ENCODE measurements around the gene SLITRK3.
"Not testable (repeated sequence)": the region's sequence is repeated elsewhere in the genome, so short reads cannot be mapped to it uniquely, and the experiment has no call there.

SLITRK3 gene

GRCh38 chr3:165159760-165160421 is 36.3 kb downstream of the SLITRK3 start:
- no peak overlapping the region for H3K4me3 ChIP-seq (ENCODE audit: low read depth, low read length)
- no peak for TF ChIP-seq CTCF (IDR thresholded peaks at IDR 0.05; ENCODE audit: insufficient read depth, low read depth, low read length, missing control alignments)
- no peak for DNase-seq (ENCODE audit: low read depth)

GRCh38 chr3:165158011-165158410 is 38.2 kb downstream of the SLITRK3 start:
- H3K4me3 ChIP-seq (ENCODE audit: low read depth, low read length) = no peak overlapping the region
- DNase-seq (ENCODE audit: low read depth) = no peak
- TF ChIP-seq CTCF (IDR thresholded peaks at IDR 0.05; ENCODE audit: insufficient read depth, low read depth, low read length, missing control alignments) = no peak

- TF ChIP-seq CTCF (IDR thresholded peaks at IDR 0.05; ENCODE audit: insufficient read depth, low read depth, low read length, missing control alignments) = no peak
- DNase-seq (ENCODE audit: low read depth) = no peak
- no peak overlapping the region for H3K4me3 ChIP-seq (ENCODE audit: low read depth, low read length)
Observed at GRCh38 chr3:165156757-165157420, 39.3 kb downstream of the SLITRK3 start.

- no peak for DNase-seq (ENCODE audit: low read depth)
- no peak overlapping the region for H3K4me3 ChIP-seq (ENCODE audit: low read depth, low read length)
- no peak for TF ChIP-seq CTCF (IDR thresholded peaks at IDR 0.05; ENCODE audit: insufficient read depth, low read depth, low read length, missing control alignments)
Observed at GRCh38 chr3:165148876-165149441, 47.2 kb downstream of the SLITRK3 start.

GRCh38 chr3:165144271-165144670 is 51.9 kb downstream of the SLITRK3 start:
- H3K4me3 ChIP-seq (ENCODE audit: low read depth, low read length) = no peak overlapping the region
- TF ChIP-seq CTCF (IDR thresholded peaks at IDR 0.05; ENCODE audit: insufficient read depth, low read depth, low read length, missing control alignments) = no peak

GRCh38 chr3:165139918-165140317 is 56.3 kb downstream of the SLITRK3 start:
- DNase-seq (ENCODE audit: low read depth) = peak; percentile 1
- not testable (repeated sequence) for H3K4me3 ChIP-seq (ENCODE audit: low read depth, low read length)

More at GRCh38 chr3:165144271-165144670, 51.9 kb downstream of the SLITRK3 start:
- DNase-seq (ENCODE audit: low read depth) = no peak

All from GM12865 (cell line).